ENCODE results near the gene KMT2D.

KMT2D gene

DNA sequence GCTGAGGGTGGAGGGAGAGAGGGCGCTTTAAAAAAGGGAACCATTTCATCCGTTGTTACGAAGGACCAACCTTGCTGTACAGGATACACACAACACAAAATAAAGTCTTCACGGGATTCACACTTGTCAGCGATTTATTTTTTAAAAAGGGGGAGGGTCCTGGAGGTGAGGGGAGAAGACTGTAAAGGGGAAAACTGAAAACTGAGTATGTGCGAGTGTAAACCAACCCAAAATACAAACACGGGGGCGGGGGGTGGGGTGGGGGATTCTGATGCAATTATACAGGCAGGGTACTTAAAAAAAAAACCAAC, 41.5 kb downstream of the KMT2D start:
- DNase-seq (ENCODE audit: low read depth), result no peak

- DNase-seq (ENCODE audit: low read depth), result peak; percentile 97
These were observed 42.1 kb downstream of the KMT2D start, which contains the start of gene PRKAG1 for GRCh38 chr12:49018261-49019119. TSS of gene PRKAG1 (minus strand) at chr12:49018776. CDS start at chr12:49018740, 36 bp downstream.

- DNase-seq (ENCODE audit: low read depth), result no peak
These were observed 42.7 kb downstream of the KMT2D start for GRCh38 chr12:49017891-49018260.

DNA sequence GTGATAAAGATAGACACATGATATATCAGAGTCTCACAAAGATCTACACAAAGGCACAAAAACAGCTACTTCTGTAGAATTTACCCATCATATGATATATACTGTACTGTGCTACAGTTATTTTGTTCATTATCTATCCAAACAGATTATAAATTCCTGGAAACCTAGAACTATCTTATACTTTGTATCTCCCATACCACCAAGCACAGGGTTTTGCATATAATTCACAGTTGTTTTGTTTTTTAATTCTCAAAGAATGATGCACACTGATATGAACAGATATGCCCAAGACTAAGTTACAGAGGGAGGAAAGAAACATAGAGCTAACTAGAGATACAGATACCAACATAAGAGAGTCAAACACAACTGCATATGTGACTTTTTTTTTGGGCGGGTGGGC, 45.4 kb downstream of the KMT2D start:
- DNase-seq (ENCODE audit: low read depth), result no peak

GRCh38 chr12:49014547-49014946, 46.0 kb downstream of the KMT2D start:
- peak; percentile 50 for DNase-seq (ENCODE audit: low read depth)

- no peak for DNase-seq (ENCODE audit: low read depth)
These were observed 47.2 kb downstream of the KMT2D start for GRCh38 chr12:49013428-49013827.

DNA sequence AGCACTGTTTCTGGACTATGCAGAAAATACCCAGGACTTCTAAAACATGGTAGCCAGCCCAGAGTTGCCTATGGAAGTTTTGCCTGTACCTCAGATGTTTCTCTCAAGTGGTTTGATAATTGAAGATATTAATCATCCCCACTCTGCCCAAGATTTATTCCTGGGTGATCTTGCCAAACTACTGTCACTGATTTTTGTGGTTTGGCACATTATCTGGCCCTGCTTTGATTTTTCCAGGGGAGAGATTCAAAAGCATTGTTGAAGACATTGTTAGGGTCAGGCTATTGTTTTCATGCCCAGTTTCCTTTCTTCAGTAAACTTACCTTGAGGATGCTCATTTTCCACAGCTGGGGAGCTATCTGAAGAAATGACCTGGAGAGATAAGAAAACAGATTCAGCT, 47.9 kb downstream of the KMT2D start:
- DNase-seq (ENCODE audit: low read depth), result no peak
